Thyroid gland (tissue), 4 donors: ENCODE measurements around the gene CD80. TPM values are rescaled to one million over a fixed set of nuclear protein-coding genes. Genes with fewer than 3 reads are reported as not detected.

Source experiments
- DNase-seq, 2 donors: peaks; one replicate each; pipeline ENCODE4 v3.0.0-alpha.2; 2019
- H3K27ac ChIP-seq, 3 donors: fragments of 200-600 bp; sonication (generic); 1 replicate in 2 of 3; 2 replicates in 1 of 3; pipeline ENCODE4 v1.5.1; 2016 to 2019; ENCODE audit warnings: mild to moderate bottlenecking in 1 of 3, moderate library complexity in 1 of 3
- H3K27me3 ChIP-seq: fragments of 200-600 bp; sonication (generic); one replicate; pipeline ENCODE4 v1.5.1; 2019
- H3K36me3 ChIP-seq, 2 donors: fragments of 200-600 bp; sonication (generic); one replicate each; pipeline ENCODE4 v1.5.1; 2016 to 2019
- H3K4me1 ChIP-seq, 2 donors: fragments of 200-600 bp; sonication (generic); one replicate each; pipeline ENCODE4 v1.5.1; 2017 to 2019
- H3K4me3 ChIP-seq, 3 donors: fragments of 200-600 bp; sonication (generic); replicated peaks in 1 of 3; 1 replicate in 2 of 3; 2 replicates in 1 of 3; pipeline ENCODE4 v1.5.1; 2016; ENCODE audit warnings: mild to moderate bottlenecking in 1 of 3
- H3K9me3 ChIP-seq: fragments of 200-600 bp; sonication (generic); one replicate; pipeline ENCODE4 v1.5.1; 2017
- POLR2A ChIP-seq, 2 donors: fragments of 450-650 bp; IDR thresholded peaks; one replicate each; pipeline ENCODE4 v1.6.1; 2017; ENCODE audit warnings: antibody characterized with exemption in 2 of 2, mild to moderate bottlenecking in 2 of 2, moderate library complexity in 1 of 2
- WGBS, 2 donors: methylation state at CpG; one replicate each; pipeline ENCODE4 v1.1.5; 2017; 5-methylcytosine and 5-hydroxymethylcytosine counted together
- intact Hi-C: fragments of 100-400 bp; cut with DNase I; formaldehyde crosslinking; loops from one replicate; pipeline ENCODE4 v1.15.1; 2023
- total RNA-seq, 4 donors: library from RNA; depleted of rRNA; stranded (reverse); fragments of >200 nt; gene quantifications; one replicate each; pipeline ENCODE4 v1.2.3, GENCODE V29; 2016
- TF ChIP-seq, protein P1 (sequence below), 6 experiments: fragments of 200-600 bp in 3 of 6; fragments of 450-650 bp in 3 of 6; sonication (generic) in 3 of 6; IDR thresholded peaks; one replicate each; pipeline ENCODE4 v1.5.1; 2016 to 2019; ENCODE audit warnings: antibody characterized with exemption in 6 of 6, mild to moderate bottlenecking in 2 of 6, inconsistent platforms in 1 of 6, moderate library complexity in 1 of 6

Gene CD80
- total RNA-seq, 4 donors from 2014 or later, result 0.83 to 2.3 (median 1.1) TPM

DNA sequence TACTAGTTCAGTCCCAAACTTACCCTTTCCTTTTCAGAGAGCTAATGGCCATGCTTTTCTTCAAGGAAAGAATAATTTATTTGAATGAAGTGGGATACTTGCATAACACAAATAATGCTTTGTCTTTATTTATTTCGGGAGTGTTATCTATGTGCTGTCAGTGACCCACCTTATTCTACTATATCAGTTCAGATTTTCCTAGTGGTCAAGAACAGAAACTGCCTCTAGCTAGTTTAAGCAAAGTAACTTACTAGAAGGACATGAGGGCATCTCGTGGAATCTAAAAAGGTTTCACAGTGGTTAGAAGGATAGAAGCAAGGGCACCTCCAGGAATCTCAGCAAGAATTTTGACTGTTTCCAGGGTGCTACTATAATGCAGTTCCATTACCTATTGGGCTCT lies 64.8 kb downstream of the CD80 start:
- DNase-seq, result no peak
- 82 to 86% methylated on average over 2 of the region's 2 CpGs for WGBS, 2 donors
- intact Hi-C loops, result loop anchor here (10.0 kb wide), 1 partner anchor 180 kb away; the partner anchor contains the start of gene COX17
- H3K4me3 ChIP-seq, result no peak overlapping the region
- H3K36me3 ChIP-seq, result no peaks in the 10 kb centered on the region
- peaks cover 6 to 10% of the 10 kb centered on the region in 2 donors for H3K4me1 ChIP-seq
- TF ChIP-seq POLR2A (IDR thresholded peaks at IDR 0.05), result no peak
- TF ChIP-seq, protein P1, sequence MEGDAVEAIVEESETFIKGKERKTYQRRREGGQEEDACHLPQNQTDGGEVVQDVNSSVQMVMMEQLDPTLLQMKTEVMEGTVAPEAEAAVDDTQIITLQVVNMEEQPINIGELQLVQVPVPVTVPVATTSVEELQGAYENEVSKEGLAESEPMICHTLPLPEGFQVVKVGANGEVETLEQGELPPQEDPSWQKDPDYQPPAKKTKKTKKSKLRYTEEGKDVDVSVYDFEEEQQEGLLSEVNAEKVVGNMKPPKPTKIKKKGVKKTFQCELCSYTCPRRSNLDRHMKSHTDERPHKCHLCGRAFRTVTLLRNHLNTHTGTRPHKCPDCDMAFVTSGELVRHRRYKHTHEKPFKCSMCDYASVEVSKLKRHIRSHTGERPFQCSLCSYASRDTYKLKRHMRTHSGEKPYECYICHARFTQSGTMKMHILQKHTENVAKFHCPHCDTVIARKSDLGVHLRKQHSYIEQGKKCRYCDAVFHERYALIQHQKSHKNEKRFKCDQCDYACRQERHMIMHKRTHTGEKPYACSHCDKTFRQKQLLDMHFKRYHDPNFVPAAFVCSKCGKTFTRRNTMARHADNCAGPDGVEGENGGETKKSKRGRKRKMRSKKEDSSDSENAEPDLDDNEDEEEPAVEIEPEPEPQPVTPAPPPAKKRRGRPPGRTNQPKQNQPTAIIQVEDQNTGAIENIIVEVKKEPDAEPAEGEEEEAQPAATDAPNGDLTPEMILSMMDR (IDR thresholded peaks at IDR 0.05), result no peak
- no peaks in the 10 kb centered on the region for H3K9me3 ChIP-seq
- no peaks in the 10 kb centered on the region for H3K27me3 ChIP-seq
- no peak overlapping the region for H3K27ac ChIP-seq

DNA sequence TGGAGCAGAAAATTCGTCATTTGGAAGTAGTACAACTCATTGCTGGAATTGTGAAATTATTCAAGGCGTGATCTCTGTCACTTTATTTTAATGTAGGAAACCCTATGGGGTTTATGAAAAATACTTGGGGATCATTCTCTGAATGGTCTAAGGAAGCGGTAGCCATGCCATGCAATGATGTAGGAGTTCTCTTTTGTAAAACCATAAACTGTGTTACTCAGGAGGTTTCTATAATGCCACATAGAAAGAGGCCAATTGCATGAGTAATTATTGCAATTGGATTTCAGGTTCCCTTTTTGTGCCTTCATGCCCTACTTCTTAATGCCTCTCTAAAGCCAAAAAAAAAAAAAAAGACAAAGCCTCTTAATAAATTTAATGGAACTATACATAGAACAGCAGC lies 66.6 kb downstream of the CD80 start:
- TF ChIP-seq, protein P1 (IDR thresholded peaks at IDR 0.05), result no peak
- no peak for TF ChIP-seq POLR2A (IDR thresholded peaks at IDR 0.05)
- H3K27me3 ChIP-seq, result no peaks in the 10 kb centered on the region
- H3K4me3 ChIP-seq, result no peak overlapping the region
- intact Hi-C loops, result loop anchor here (10.0 kb wide), 1 partner anchor 182 kb away; the partner anchor contains the start of gene COX17
- WGBS, 2 donors, result 97% methylated on average over 3 of the region's 3 CpGs
- no peak for DNase-seq
- peaks cover 0 to 5% of the 10 kb centered on the region in 2 donors for H3K4me1 ChIP-seq
- no peaks in the 10 kb centered on the region for H3K9me3 ChIP-seq
- no peak overlapping the region for H3K27ac ChIP-seq
- peaks cover 0 to 8% of the 10 kb centered on the region in 2 donors for H3K36me3 ChIP-seq

DNA sequence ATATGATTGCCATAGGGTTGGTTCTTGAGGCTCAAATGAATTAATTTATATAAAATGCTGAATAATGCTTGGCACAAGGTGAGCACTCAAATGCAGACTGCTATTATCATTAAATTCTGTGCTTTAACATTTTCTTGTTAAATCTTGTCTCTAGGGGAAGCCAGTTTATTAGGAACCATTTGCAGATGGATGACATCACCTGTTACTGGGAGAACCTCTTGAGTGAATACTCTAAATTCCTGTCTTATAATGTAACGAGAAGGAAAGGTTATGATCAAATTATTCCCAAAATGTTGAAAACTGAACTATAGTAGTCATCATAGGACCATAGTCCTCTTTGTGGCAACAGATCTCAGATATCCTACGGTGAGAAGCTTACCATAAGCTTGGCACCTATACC lies 67.3 kb downstream of the CD80 start:
- Histone ChIP-seq H3K27me3 (no peaks in the 10 kb centered on the region), H3K4me3 (no peak overlapping the region), H3K36me3 (peaks cover 0 to 8% of the 10 kb centered on the region in 2 donors), H3K9me3 (no peaks in the 10 kb centered on the region), H3K27ac (no peak overlapping the region), H3K4me1 (no peaks in the 10 kb centered on the region)
- WGBS, 2 donors, result 96 to 97% methylated on average over 2 of the region's 2 CpGs
- TF ChIP-seq, protein P1 (IDR thresholded peaks at IDR 0.05), result no peak
- intact Hi-C loops, result loop anchor here (10.0 kb wide), 1 partner anchor 183 kb away; the partner anchor contains the start of gene COX17
- DNase-seq, result no peak

DNA sequence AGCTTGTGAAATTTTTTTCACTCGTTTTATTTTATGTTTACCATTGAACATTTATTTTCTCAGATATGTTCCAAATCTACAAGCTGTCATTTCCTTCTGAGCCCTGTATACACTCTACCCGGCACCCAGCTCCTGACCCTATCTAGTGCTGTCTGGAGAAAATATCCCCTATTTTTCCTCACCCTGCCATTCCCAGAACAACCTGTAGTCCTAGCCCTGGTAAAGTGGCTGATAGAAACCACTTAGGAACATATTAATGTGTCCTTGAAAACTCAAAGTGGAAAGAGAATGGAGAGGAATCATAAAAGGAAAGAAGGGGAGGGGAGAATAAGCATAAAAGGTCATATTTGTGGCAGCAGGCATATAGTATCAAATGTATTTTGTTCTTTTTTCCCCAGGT lies 69.3 kb downstream of the CD80 start:
- intact Hi-C loops, result loop anchor here (10.0 kb wide), 1 partner anchor 185 kb away; the partner anchor contains the start of gene COX17
- no peak for TF ChIP-seq POLR2A (IDR thresholded peaks at IDR 0.05)
- TF ChIP-seq, protein P1 (IDR thresholded peaks at IDR 0.05), result no peak
- WGBS, 2 donors, result 96 to 100% methylated on average over 2 of the region's 2 CpGs
- no peak for DNase-seq
- peaks cover 14 to 21% of the 10 kb centered on the region in 2 donors for H3K36me3 ChIP-seq
- no peaks in the 10 kb centered on the region for H3K9me3 ChIP-seq
- no peak overlapping the region for H3K27ac ChIP-seq
- no peaks in the 10 kb centered on the region for H3K4me1 ChIP-seq
- no peak overlapping the region for H3K4me3 ChIP-seq
- H3K27me3 ChIP-seq, result no peaks in the 10 kb centered on the region

DNA sequence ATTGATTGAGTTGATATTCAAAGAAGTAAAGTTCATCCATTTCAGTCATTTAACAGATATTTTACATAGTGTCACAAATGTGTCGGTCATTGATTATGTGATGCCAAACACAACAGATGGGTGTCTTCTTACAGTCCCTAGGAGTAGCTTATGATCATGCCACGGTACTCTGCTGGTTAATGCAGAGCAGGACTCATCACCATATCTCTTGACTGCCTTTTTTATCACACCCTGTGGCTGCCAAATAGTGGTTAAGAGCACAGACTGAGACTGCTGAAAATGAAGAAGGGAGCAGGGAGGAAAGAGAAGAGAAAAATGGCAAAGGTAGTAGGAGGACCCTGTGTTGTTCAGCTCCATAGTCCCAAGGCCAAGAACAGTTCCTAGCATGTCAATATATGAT lies 73.9 kb downstream of the CD80 start:
- no peaks in the 10 kb centered on the region for H3K27me3 ChIP-seq
- intact Hi-C loops, result no loop called here
- H3K9me3 ChIP-seq, result no peaks in the 10 kb centered on the region
- H3K27ac ChIP-seq, result no peak overlapping the region
- no peak for DNase-seq
- H3K36me3 ChIP-seq, result peaks cover 14 to 23% of the 10 kb centered on the region in 2 donors
- no peak for TF ChIP-seq POLR2A (IDR thresholded peaks at IDR 0.05)
- TF ChIP-seq, protein P1 (IDR thresholded peaks at IDR 0.05), result no peak
- no peaks in the 10 kb centered on the region for H3K4me1 ChIP-seq
- no peak overlapping the region for H3K4me3 ChIP-seq
- WGBS, 2 donors, result 93 to 96% methylated on average over 2 of the region's 2 CpGs
